ENCODE results near the gene ABLIM3.

Gene ABLIM3

GRCh38 chr5:149188383-149188782, 47.1 kb downstream of the ABLIM3 start:
- no peak for DNase-seq (ENCODE audit: low read depth in 2 of 2)

- no peak for DNase-seq (ENCODE audit: low read depth in 2 of 2)
These were observed 54.1 kb downstream of the ABLIM3 start for GRCh38 chr5:149195337-149195887.

GRCh38 chr5:149195962-149196361, 54.7 kb downstream of the ABLIM3 start:
- DNase-seq (ENCODE audit: low read depth in 2 of 2) = no peak

- DNase-seq (ENCODE audit: low read depth in 2 of 2) = no peak
These were observed 56.9 kb downstream of the ABLIM3 start for GRCh38 chr5:149198148-149198547.

- no peak for DNase-seq (ENCODE audit: low read depth in 2 of 2)
These were observed 59.1 kb downstream of the ABLIM3 start for GRCh38 chr5:149200355-149200754.

GRCh38 chr5:149201121-149201637, 59.9 kb downstream of the ABLIM3 start:
- no peak for DNase-seq (ENCODE audit: low read depth in 2 of 2)

- DNase-seq (ENCODE audit: low read depth in 2 of 2) = no peak
These were observed 61.7 kb downstream of the ABLIM3 start for GRCh38 chr5:149202910-149203451.

- DNase-seq (ENCODE audit: low read depth in 2 of 2) = no peak
These were observed 62.7 kb downstream of the ABLIM3 start for GRCh38 chr5:149203921-149204441.

- no peak for DNase-seq (ENCODE audit: low read depth in 2 of 2)
These were observed 64.6 kb downstream of the ABLIM3 start for GRCh38 chr5:149205625-149206523.

- no peak for DNase-seq (ENCODE audit: low read depth in 2 of 2)
These were observed 65.3 kb downstream of the ABLIM3 start for GRCh38 chr5:149206524-149207141.

GRCh38 chr5:149207831-149208230, 66.5 kb downstream of the ABLIM3 start:
- no peak for DNase-seq (ENCODE audit: low read depth in 2 of 2)

- DNase-seq (ENCODE audit: low read depth in 2 of 2) = no peak
These were observed 68.9 kb downstream of the ABLIM3 start for GRCh38 chr5:149210225-149210624.

- no peak for DNase-seq (ENCODE audit: low read depth in 2 of 2)
These were observed 69.7 kb downstream of the ABLIM3 start for GRCh38 chr5:149210968-149211490.

GRCh38 chr5:149211566-149211965, 70.3 kb downstream of the ABLIM3 start:
- DNase-seq (ENCODE audit: low read depth in 2 of 2) = no peak

- no peak for DNase-seq (ENCODE audit: low read depth in 2 of 2)
These were observed 71.1 kb downstream of the ABLIM3 start for GRCh38 chr5:149212198-149212951.

- DNase-seq (ENCODE audit: low read depth in 2 of 2) = no peak
These were observed 72.1 kb downstream of the ABLIM3 start for GRCh38 chr5:149213264-149213880.

GRCh38 chr5:149215478-149216090, 74.3 kb downstream of the ABLIM3 start:
- DNase-seq (ENCODE audit: low read depth in 2 of 2) = no peak

- no peak for DNase-seq (ENCODE audit: low read depth in 2 of 2)
These were observed 75.2 kb downstream of the ABLIM3 start for GRCh38 chr5:149216496-149216895.

- no peak for DNase-seq (ENCODE audit: low read depth in 2 of 2)
These were observed 76.0 kb downstream of the ABLIM3 start for GRCh38 chr5:149217096-149217802.

GRCh38 chr5:149217803-149218155, 76.5 kb downstream of the ABLIM3 start:
- no peak for DNase-seq (ENCODE audit: low read depth in 2 of 2)

Measured in stimulated activated CD8-positive, alpha-beta memory T cell treated with anti-CD3 and anti-CD28 coated beads, Interleukin-15, amount 100 ng/mL, for 4 hours (primary cell).